HTERT RPE-1 (cell line): Measurements from ENCODE around the gene RIBC2.
"Not testable (repeated sequence)": the region's sequence is repeated elsewhere in the genome, so short reads cannot be mapped to it uniquely, and the experiment has no call there.

ENCODE experiments used
- in situ Hi-C: fragments of 300-500 bp; cut with MboI; formaldehyde crosslinking; loops from 4 replicates; pipeline ENCODE4 v1.14.3; 2020; ENCODE audit warnings: low sequenced_read_pairs

The RIBC2 gene

GRCh38 chr22:45413368-45414211 is at the start of gene RIBC2, which contains the start of gene SMC1B:
Gene RIBC2, plus strand, starts transcription at chr22:45413693. Its CDS starts 194 bp downstream, at chr22:45413887.
Gene SMC1B, minus strand, starts transcription at chr22:45413599. Its CDS starts 32 bp downstream, at chr22:45413567.
- in situ Hi-C loops: no loop called here

- in situ Hi-C loops: no loop called here
Measured at GRCh38 chr22:45366713-45367112, 46.8 kb upstream of the RIBC2 start.

GRCh38 chr22:45373592-45373991 is 39.9 kb upstream of the RIBC2 start:
- in situ Hi-C loops: not testable (repeated sequence)

GRCh38 chr22:45376009-45376408 is 37.5 kb upstream of the RIBC2 start:
- in situ Hi-C loops: no loop called here

GRCh38 chr22:45376703-45377102 is 36.8 kb upstream of the RIBC2 start:
- in situ Hi-C loops: no loop called here

GRCh38 chr22:45381348-45381747 is 32.1 kb upstream of the RIBC2 start:
- in situ Hi-C loops: no loop called here

GRCh38 chr22:45389546-45389945 is 23.9 kb upstream of the RIBC2 start:
- in situ Hi-C loops: no loop called here

- in situ Hi-C loops: no loop called here
Measured at GRCh38 chr22:45397806-45398205, 15.7 kb upstream of the RIBC2 start.

- in situ Hi-C loops: no loop called here
Measured at GRCh38 chr22:45398214-45398613, 15.3 kb upstream of the RIBC2 start.

GRCh38 chr22:45399712-45400445 is 13.6 kb upstream of the RIBC2 start:
- in situ Hi-C loops: no loop called here

GRCh38 chr22:45402466-45402985 is 11.0 kb upstream of the RIBC2 start:
- in situ Hi-C loops: no loop called here

- in situ Hi-C loops: no loop called here
Measured at GRCh38 chr22:45407793-45408192, 5.7 kb upstream of the RIBC2 start.

GRCh38 chr22:45413013-45413367 is 503 bp upstream of the RIBC2 start:
- in situ Hi-C loops: no loop called here

GRCh38 chr22:45418056-45418769 is 4.7 kb downstream of the RIBC2 start:
- in situ Hi-C loops: no loop called here

GRCh38 chr22:45418770-45419138 is 5.3 kb downstream of the RIBC2 start:
- in situ Hi-C loops: no loop called here

- in situ Hi-C loops: no loop called here
Measured at GRCh38 chr22:45420011-45420410, 6.5 kb downstream of the RIBC2 start.

GRCh38 chr22:45420539-45420938 is 7.0 kb downstream of the RIBC2 start:
- in situ Hi-C loops: no loop called here

- in situ Hi-C loops: no loop called here
Measured at GRCh38 chr22:45421349-45422055, 8.0 kb downstream of the RIBC2 start.

GRCh38 chr22:45422237-45422983 is 8.9 kb downstream of the RIBC2 start:
- in situ Hi-C loops: no loop called here

- in situ Hi-C loops: no loop called here
Measured at GRCh38 chr22:45423524-45423923, 10.0 kb downstream of the RIBC2 start.
